Chondrocyte (in vitro differentiated cells): ENCODE measurements around the gene MATN3. TPM values are rescaled to one million over a fixed set of nuclear protein-coding genes. Genes with fewer than 3 reads are reported as not detected.

ENCODE experiments used
- DNase-seq: peaks from one replicate; pipeline ENCODE4 v3.0.0; 2021; ENCODE audit warnings: mixed read lengths, low spot score
- H3K27ac Mint-ChIP-seq: one replicate; pipeline ENCODE4 v1.8.0; 2021; ENCODE audit warnings: mild to moderate bottlenecking, moderate library complexity, mixed read lengths; ENCODE audit not compliant: unreplicated experiment
- H3K27me3 Mint-ChIP-seq: 2 replicates; pipeline ENCODE4 v1.8.0; 2021; ENCODE audit warnings: low read depth, mixed read lengths
- H3K36me3 Mint-ChIP-seq: 2 replicates; pipeline ENCODE4 v1.8.0; 2021; ENCODE audit warnings: low read depth, mixed read lengths
- H3K4me1 Mint-ChIP-seq: 2 replicates; pipeline ENCODE4 v1.8.0; 2021; ENCODE audit warnings: low read depth, mild to moderate bottlenecking, mixed read lengths
- H3K4me3 Mint-ChIP-seq: one replicate; pipeline ENCODE4 v1.8.0; 2021; ENCODE audit warnings: mild to moderate bottlenecking, moderate library complexity, mixed read lengths; ENCODE audit not compliant: unreplicated experiment
- H3K9me3 Mint-ChIP-seq: 2 replicates; pipeline ENCODE4 v1.8.0; 2021; ENCODE audit warnings: low read depth, mixed read lengths
- CTCF ChIP-seq: fragments of 200-600 bp; sonication (generic); IDR thresholded peaks from 2 replicates; pipeline ENCODE4 v1.5.0; 2021; ENCODE audit warnings: antibody characterized with exemption, mild to moderate bottlenecking, moderate library complexity
- total RNA-seq: library from RNA; stranded (reverse); gene quantifications from 3 replicates; pipeline ENCODE4 v1.2.1, GENCODE V29; 2021

MATN3 gene
- total RNA-seq, 1 donor from 2014 or later = 17.0 TPM

DNA sequence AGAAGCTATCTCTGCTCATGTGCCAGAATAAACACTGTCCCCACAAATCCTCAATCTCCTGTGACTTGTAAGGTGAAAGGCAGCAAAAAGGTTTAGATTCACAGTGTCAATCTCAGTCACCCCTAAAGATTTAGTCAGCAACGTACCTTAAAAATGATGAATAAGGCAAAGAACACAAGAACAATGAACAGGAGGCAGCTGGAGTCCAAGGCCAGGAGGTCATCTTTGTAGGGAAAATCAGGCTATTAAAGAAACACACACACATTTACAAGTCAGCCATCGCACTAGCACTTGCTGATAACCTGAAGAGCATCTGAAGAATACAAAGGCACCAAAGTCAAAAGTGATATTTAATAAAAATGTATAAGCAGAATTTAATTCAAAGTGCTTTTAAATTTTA lies 22.4 kb upstream of the MATN3 start:
- Mint-ChIP-seq H3K27me3 (no peaks in the 10 kb centered on the region), H3K4me3 (no peak overlapping the region), H3K27ac (no peak overlapping the region), H3K4me1 (peaks cover 23% of the 10 kb centered on the region), H3K9me3 (peaks cover 7% of the 10 kb centered on the region), H3K36me3 (peaks cover 67% of the 10 kb centered on the region)
- TF ChIP-seq CTCF = no peak
- DNase-seq = no peak

DNA sequence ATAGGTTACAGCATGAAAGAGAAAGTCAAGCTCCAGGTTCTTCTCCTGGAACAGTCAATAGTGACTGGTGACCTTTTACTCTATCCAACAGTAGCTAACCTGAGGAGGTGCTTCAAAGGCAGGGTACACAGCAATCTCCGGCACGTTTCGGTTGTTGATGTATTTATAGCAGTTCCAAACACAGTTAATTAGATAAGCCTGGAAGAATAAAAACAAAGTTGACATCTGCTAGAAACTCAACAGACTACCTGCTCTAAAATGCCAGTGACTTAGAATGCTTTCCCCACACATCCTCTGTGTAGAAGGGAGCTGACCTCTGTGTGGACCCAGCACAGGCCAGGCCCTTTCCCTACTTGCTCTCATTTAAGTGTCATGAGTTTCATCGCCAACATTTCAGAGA lies 21.8 kb upstream of the MATN3 start:
- H3K27me3 Mint-ChIP-seq = no peaks in the 10 kb centered on the region
- no peak for DNase-seq
- peaks cover 23% of the 10 kb centered on the region for H3K4me1 Mint-ChIP-seq
- H3K4me3 Mint-ChIP-seq = no peak overlapping the region
- peak overlapping the region; percentile 29 for H3K27ac Mint-ChIP-seq
- H3K9me3 Mint-ChIP-seq = peaks cover 12% of the 10 kb centered on the region
- H3K36me3 Mint-ChIP-seq = peaks cover 73% of the 10 kb centered on the region
- TF ChIP-seq CTCF = no peak

- Mint-ChIP-seq H3K27ac (no peak overlapping the region), H3K4me1 (peaks cover 23% of the 10 kb centered on the region), H3K36me3 (peaks cover 80% of the 10 kb centered on the region), H3K9me3 (peaks cover 12% of the 10 kb centered on the region), H3K27me3 (no peaks in the 10 kb centered on the region), H3K4me3 (no peak overlapping the region)
- no peak for TF ChIP-seq CTCF
- no peak for DNase-seq
Observed at GRCh38 chr2:20033322-20033721, 20.9 kb upstream of the MATN3 start.

DNA sequence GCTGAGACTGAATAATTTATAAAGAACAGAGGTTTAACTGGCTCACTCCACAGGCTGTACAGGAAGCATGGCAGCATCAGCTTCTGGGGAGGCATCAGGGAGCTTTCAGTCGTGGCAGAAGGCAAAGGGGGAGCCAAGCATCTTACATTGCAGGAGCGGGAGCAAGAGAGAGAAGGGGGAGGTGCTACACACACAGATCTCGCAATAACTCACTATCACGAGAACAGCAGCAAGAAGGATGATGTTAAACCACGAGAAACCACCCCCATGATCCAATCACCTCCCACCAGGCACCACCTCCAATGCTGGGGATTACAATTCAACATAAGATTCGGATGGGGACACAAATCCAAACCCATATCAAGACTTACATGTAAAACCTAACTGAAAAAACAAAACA lies 17.8 kb upstream of the MATN3 start:
- Mint-ChIP-seq H3K27ac (no peak overlapping the region), H3K36me3 (peaks cover 63% of the 10 kb centered on the region), H3K9me3 (peaks cover 12% of the 10 kb centered on the region), H3K4me1 (peaks cover 10% of the 10 kb centered on the region), H3K4me3 (no peak overlapping the region), H3K27me3 (no peaks in the 10 kb centered on the region)
- DNase-seq = no peak
- TF ChIP-seq CTCF = no peak

- Mint-ChIP-seq H3K4me1 (peaks cover 9% of the 10 kb centered on the region), H3K27me3 (no peaks in the 10 kb centered on the region), H3K9me3 (peaks cover 13% of the 10 kb centered on the region), H3K36me3 (peaks cover 56% of the 10 kb centered on the region), H3K4me3 (no peak overlapping the region), H3K27ac (no peak overlapping the region)
- DNase-seq = no peak
- TF ChIP-seq CTCF = no peak
Observed at GRCh38 chr2:20027705-20028434, 15.4 kb upstream of the MATN3 start.
